ENCODE data around the gene MAOB.

DNA sequence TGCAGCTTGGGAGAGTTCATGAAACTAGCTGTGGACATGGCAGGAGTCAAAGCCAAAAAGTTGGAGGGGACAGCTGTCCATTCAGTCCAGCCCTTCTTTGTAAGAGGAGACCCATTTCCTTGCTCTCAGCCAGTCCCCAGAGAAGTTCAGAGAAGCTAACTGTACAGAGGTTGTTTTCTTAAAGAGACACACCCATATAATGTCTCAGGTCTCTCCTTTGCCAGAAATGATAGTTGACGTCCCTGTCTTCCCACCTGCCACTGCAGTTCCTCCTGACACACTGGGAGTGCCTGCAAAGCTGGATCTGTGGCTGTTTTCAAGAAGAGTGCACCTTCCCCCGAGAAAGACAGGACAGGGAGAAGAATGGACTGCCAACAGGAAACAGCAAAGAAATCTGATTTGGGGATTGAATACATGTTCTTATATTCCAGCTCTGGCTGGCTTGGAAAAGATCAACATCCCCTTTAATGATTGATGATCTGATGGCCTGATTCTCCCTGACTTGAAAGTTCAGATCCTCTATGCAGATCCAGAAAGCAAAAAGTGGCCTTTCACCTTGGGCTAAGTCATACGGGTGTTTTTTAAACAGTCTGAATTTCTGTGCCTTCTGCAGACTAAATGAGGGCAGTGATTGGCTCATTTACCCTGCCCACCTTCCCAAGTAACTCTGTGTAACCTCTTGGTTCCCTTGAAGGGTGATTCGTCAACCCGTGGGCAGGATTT, 139.0 kb downstream of the MAOB start:
- TF ChIP-seq EZH2 (IDR thresholded peaks at IDR 0.05; ENCODE audit: insufficient read depth, poor library complexity, severe bottlenecking) (no peak), EZH2phosphoT487 (IDR thresholded peaks at IDR 0.05; ENCODE audit: insufficient read depth, low read depth) (no peak)
